Thyroid gland (tissue), 4 donors: ENCODE measurements around the gene ANKRD65. TPM values are rescaled to one million over a fixed set of nuclear protein-coding genes. Genes with fewer than 3 reads are reported as not detected.

Experiments used
- DNase-seq, 2 donors: peaks; one replicate each; pipeline ENCODE4 v3.0.0-alpha.2; 2019
- H3K27ac ChIP-seq, 3 donors: fragments of 200-600 bp; sonication (generic); 1 replicate in 2 of 3; 2 replicates in 1 of 3; pipeline ENCODE4 v1.5.1; 2016 to 2019; ENCODE audit warnings: mild to moderate bottlenecking in 1 of 3, moderate library complexity in 1 of 3
- H3K27me3 ChIP-seq: fragments of 200-600 bp; sonication (generic); one replicate; pipeline ENCODE4 v1.5.1; 2019
- H3K36me3 ChIP-seq, 2 donors: fragments of 200-600 bp; sonication (generic); one replicate each; pipeline ENCODE4 v1.5.1; 2016 to 2019
- H3K4me1 ChIP-seq, 2 donors: fragments of 200-600 bp; sonication (generic); one replicate each; pipeline ENCODE4 v1.5.1; 2017 to 2019
- H3K4me3 ChIP-seq, 3 donors: fragments of 200-600 bp; sonication (generic); replicated peaks in 1 of 3; 1 replicate in 2 of 3; 2 replicates in 1 of 3; pipeline ENCODE4 v1.5.1; 2016; ENCODE audit warnings: mild to moderate bottlenecking in 1 of 3
- H3K9me3 ChIP-seq: fragments of 200-600 bp; sonication (generic); one replicate; pipeline ENCODE4 v1.5.1; 2017
- POLR2A ChIP-seq, 2 donors: fragments of 450-650 bp; IDR thresholded peaks; one replicate each; pipeline ENCODE4 v1.6.1; 2017; ENCODE audit warnings: antibody characterized with exemption in 2 of 2, mild to moderate bottlenecking in 2 of 2, moderate library complexity in 1 of 2
- WGBS, 2 donors: methylation state at CpG; one replicate each; pipeline ENCODE4 v1.1.5; 2017; 5-methylcytosine and 5-hydroxymethylcytosine counted together
- intact Hi-C: fragments of 100-400 bp; cut with DNase I; formaldehyde crosslinking; loops from one replicate; pipeline ENCODE4 v1.15.1; 2023
- total RNA-seq, 4 donors: library from RNA; depleted of rRNA; stranded (reverse); fragments of >200 nt; gene quantifications; one replicate each; pipeline ENCODE4 v1.2.3, GENCODE V29; 2016
- TF ChIP-seq, protein P1 (sequence below), 6 experiments: fragments of 200-600 bp in 3 of 6; fragments of 450-650 bp in 3 of 6; sonication (generic) in 3 of 6; IDR thresholded peaks; one replicate each; pipeline ENCODE4 v1.5.1; 2016 to 2019; ENCODE audit warnings: antibody characterized with exemption in 6 of 6, mild to moderate bottlenecking in 2 of 6, inconsistent platforms in 1 of 6, moderate library complexity in 1 of 6

The ANKRD65 gene
- total RNA-seq, 4 donors from 2014 or later, result 2.0 to 3.2 (median 2.4) TPM

DNA sequence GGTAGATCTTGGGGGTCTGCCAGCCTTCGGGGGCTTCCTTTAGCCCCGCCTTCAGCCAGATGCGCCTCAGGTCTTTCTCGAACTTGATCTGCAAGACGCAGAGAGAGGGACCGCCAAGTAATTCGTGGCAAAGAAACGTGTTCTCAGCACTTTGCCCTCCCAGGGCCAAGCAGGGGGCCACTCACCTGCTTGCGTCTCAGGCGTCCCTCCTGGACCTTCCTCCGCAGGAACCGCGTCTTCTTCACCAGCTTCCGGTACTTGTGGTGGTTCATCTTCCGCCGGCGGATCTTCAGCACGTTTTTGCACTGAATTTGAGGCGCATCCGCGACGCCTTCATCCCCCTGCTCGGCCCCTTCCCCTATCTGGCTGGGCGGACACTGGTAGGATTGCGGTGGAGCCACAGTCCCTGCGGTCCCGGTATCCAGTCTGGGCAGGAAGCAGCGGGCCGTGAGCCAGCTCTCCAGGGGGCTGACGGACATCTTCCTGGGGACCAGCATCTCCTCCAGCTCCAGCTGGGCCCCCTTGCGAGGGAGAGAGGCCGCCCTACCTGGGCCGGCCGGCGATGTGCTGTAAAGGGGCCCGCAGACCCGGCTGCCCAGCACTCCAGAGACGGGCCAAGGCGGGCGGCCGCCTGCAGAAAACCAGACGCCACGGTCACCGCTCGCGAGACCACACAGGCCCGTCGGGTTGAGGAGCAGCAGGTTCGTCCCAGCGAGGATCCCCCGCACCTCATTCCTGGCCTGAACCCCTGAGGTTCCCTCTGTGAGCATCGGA lies 47.1 kb downstream of the ANKRD65 start:
- TF ChIP-seq, protein P1, sequence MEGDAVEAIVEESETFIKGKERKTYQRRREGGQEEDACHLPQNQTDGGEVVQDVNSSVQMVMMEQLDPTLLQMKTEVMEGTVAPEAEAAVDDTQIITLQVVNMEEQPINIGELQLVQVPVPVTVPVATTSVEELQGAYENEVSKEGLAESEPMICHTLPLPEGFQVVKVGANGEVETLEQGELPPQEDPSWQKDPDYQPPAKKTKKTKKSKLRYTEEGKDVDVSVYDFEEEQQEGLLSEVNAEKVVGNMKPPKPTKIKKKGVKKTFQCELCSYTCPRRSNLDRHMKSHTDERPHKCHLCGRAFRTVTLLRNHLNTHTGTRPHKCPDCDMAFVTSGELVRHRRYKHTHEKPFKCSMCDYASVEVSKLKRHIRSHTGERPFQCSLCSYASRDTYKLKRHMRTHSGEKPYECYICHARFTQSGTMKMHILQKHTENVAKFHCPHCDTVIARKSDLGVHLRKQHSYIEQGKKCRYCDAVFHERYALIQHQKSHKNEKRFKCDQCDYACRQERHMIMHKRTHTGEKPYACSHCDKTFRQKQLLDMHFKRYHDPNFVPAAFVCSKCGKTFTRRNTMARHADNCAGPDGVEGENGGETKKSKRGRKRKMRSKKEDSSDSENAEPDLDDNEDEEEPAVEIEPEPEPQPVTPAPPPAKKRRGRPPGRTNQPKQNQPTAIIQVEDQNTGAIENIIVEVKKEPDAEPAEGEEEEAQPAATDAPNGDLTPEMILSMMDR (IDR thresholded peaks at IDR 0.05), result no peak
- no peak for TF ChIP-seq POLR2A (IDR thresholded peaks at IDR 0.05)
- intact Hi-C loops, result loop anchor here (10.0 kb wide), 1 partner anchor 259 kb away; the partner anchor contains the start of gene C1orf159
- H3K36me3 ChIP-seq, result peaks cover 0 to 4% of the 10 kb centered on the region in 2 donors
- H3K4me1 ChIP-seq, result peaks cover 23 to 25% of the 10 kb centered on the region in 2 donors
- peak overlapping the region; percentile 83 to 98 (median 90) for H3K4me3 ChIP-seq
- peak overlapping the region in 1 of 3 donors; percentile 81 for H3K27ac ChIP-seq
- no peak for DNase-seq
- no peaks in the 10 kb centered on the region for H3K27me3 ChIP-seq
- H3K9me3 ChIP-seq, result no peaks in the 10 kb centered on the region
- 71 to 77% methylated on average over 31 of the region's 52 CpGs for WGBS, 2 donors

DNA sequence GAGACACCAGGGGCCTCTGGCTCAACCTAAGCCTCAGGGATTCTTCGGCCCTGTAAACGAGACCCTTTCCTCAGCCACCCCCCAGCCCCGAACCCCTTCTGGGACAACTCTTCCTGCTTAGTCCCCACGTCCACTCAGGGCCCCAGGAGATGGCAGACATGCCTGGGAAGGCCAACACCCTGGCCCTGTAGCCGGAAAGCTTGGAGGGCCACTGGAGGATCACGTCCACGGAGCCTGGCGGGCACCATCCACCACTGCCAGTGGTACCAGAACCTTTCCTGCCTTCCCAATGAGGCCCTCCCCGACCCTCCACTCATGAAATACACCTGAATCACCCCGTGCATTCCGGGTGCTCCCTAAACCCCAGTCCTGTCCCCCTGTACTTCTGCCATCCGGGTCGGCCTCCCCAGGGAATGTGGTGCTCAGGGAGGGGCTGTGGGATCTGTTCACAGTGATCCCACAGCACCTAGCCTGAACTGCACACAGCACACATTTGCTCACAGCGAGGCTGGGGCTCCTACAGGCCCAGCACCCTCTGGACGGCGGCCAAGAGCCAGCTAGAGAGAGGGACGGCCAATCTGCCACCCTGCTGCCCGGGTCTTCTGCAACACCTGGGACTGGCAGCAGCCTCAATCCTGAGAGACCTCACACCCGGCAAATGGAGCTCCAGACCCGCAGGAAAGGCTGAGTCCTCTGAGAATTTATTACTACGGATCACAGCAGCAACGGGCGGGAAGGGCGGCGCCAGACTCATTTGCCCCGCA lies 47.8 kb downstream of the ANKRD65 start:
- Histone ChIP-seq H3K36me3 (peaks cover 0 to 4% of the 10 kb centered on the region in 2 donors), H3K27ac (no peak overlapping the region), H3K9me3 (no peaks in the 10 kb centered on the region), H3K4me1 (peaks cover 23 to 25% of the 10 kb centered on the region in 2 donors), H3K27me3 (no peaks in the 10 kb centered on the region), H3K4me3 (no peak overlapping the region)
- no peak for DNase-seq
- TF ChIP-seq POLR2A (IDR thresholded peaks at IDR 0.05), result no peak
- TF ChIP-seq, protein P1 (IDR thresholded peaks at IDR 0.05), result no peak
- intact Hi-C loops, result loop anchor here (10.0 kb wide), 1 partner anchor 258 kb away; the partner anchor contains the start of gene C1orf159
- 90% methylated on average over 13 to 23 of the region's 26 CpGs for WGBS, 2 donors

DNA sequence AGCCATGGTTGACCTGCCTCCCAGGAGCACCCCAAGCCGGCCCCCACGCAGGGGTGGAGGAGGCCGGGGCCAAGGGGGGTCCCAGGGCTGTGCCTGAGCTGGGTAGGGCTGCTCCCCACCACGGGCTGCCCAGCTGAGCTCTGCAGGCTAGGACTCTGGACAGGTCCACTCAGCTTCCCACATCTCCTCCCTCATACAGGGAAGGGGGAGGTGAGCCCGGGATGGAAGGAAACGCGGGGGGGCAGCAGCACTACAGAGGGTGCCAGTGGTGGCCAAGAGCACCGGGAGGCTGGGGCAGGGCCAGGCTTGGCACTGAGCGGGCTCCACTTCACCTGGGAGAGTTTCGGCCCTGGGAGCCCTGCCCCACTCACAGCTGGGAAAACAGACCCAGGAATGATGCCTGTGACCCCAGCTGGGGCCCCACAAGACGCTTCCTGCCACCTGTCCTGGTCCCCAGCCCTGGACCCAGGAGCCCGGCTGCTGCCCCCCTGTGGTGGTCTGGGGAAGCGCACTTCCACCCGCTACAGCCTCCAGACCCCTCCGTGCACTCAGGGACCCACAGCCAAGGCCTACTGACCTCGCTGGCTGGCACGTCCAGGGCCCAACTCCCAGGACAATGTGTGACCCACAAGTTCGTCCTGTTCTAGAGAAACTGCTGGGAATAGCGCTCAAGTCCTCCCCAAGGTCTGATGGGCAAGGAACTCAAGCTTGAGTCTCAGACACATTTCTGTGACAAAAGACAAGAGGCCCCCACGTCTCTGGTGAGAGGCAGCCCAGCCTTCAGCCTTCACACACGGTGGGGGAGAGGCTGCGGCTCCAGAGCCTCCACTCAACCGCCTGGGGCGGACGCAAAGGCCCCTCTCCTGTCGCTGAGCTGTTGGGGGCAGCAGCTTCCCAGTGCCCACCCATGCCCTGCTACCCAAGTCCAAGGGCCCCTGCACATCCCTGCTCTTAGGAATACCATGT lies 49.0 kb downstream of the ANKRD65 start:
- Histone ChIP-seq H3K27ac (no peak overlapping the region), H3K4me3 (no peak overlapping the region), H3K27me3 (no peaks in the 10 kb centered on the region), H3K36me3 (peaks cover 0 to 4% of the 10 kb centered on the region in 2 donors), H3K4me1 (peaks cover 23 to 25% of the 10 kb centered on the region in 2 donors), H3K9me3 (no peaks in the 10 kb centered on the region)
- intact Hi-C loops, result loop anchor here (10.0 kb wide), 1 partner anchor 257 kb away; the partner anchor contains the start of gene C1orf159
- WGBS, 2 donors, result 29 to 39% methylated on average over 12 to 14 of the region's 26 CpGs
- TF ChIP-seq, protein P1 (IDR thresholded peaks at IDR 0.05), result peak; percentile 76 to 96 (median 86)
- TF ChIP-seq POLR2A (IDR thresholded peaks at IDR 0.05), result no peak
- DNase-seq, result peak; percentile 66 to 68

DNA sequence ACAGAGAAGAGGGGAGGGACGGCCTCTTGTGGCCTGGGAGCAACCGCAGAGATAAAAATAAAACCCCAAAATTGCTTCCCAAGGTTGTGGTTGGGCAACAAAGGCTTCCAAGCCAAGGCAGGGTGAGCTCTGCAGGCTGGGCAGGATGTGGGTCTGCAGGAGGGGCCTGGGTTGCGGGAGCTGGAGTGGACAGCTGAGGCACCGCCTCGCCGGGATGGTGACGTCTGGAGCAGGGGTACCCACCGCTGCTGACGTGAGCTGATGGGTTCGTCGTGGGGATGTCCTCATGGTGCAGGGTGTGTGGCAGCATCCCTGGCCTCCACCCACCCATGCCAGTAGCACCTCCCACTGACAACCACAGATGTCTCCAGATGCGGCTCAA lies 49.7 kb downstream of the ANKRD65 start:
- peaks cover 0 to 4% of the 10 kb centered on the region in 2 donors for H3K36me3 ChIP-seq
- no peak overlapping the region for H3K4me3 ChIP-seq
- 70 to 82% methylated on average over 10 to 12 of the region's 12 CpGs for WGBS, 2 donors
- H3K9me3 ChIP-seq, result no peaks in the 10 kb centered on the region
- H3K27me3 ChIP-seq, result no peaks in the 10 kb centered on the region
- peaks cover 23 to 25% of the 10 kb centered on the region in 2 donors for H3K4me1 ChIP-seq
- no peak for DNase-seq
- intact Hi-C loops, result loop anchor here (10.0 kb wide), 1 partner anchor 257 kb away; the partner anchor contains the start of gene C1orf159
- no peak for TF ChIP-seq POLR2A (IDR thresholded peaks at IDR 0.05)
- TF ChIP-seq, protein P1 (IDR thresholded peaks at IDR 0.05), result no peak
- no peak overlapping the region for H3K27ac ChIP-seq
